Adrenal gland (tissue), 12 donors: ENCODE results near the gene ICE1. TPM values are rescaled to one million over a fixed set of nuclear protein-coding genes. Genes with fewer than 3 reads are reported as not detected.

Source experiments
- DNase-seq, 7 donors: peaks; one replicate each; pipeline ENCODE4 v3.0.0-alpha.2; 2019 to 2020
- H3K27ac ChIP-seq, 5 donors: fragments of 200-600 bp; sonication (generic) in 4 of 5; 1 replicate in 3 of 5; 2 replicates in 2 of 5; pipeline versions ENCODE4 v1.5.1 to v1.8.0; 2016 to 2020; ENCODE audit warnings: mild to moderate bottlenecking in 1 of 5
- H3K27me3 ChIP-seq: fragments of 200-600 bp; 2 replicates; pipeline ENCODE4 v1.8.0; 2021
- H3K36me3 ChIP-seq, 2 donors: fragments of 200-600 bp; replicated peaks in 1 of 2; 1 replicate in 1 of 2; 2 replicates in 1 of 2; pipeline versions ENCODE4 v1.5.1 to v1.8.0; 2018 to 2022
- H3K4me1 ChIP-seq, 2 donors: fragments of 200-600 bp; replicated peaks in 1 of 2; 1 replicate in 1 of 2; 2 replicates in 1 of 2; pipeline versions ENCODE4 v1.5.1 to v1.8.0; 2018 to 2021
- H3K4me3 ChIP-seq, 4 donors: fragments of 200-600 bp; sonication (generic) in 3 of 4; one replicate each; pipeline ENCODE4 v1.5.1; 2016 to 2018
- H3K9me3 ChIP-seq, 3 donors: fragments of 200-600 bp; sonication (generic) in 1 of 3; replicated peaks in 1 of 3; 1 replicate in 2 of 3; 2 replicates in 1 of 3; pipeline versions ENCODE4 v1.5.1 to v1.8.0; 2016 to 2021
- POLR2A ChIP-seq, 2 donors: fragments of 450-650 bp; IDR thresholded peaks; one replicate each; pipeline ENCODE4 v1.6.1; 2017; ENCODE audit warnings: antibody characterized with exemption in 2 of 2, mild to moderate bottlenecking in 2 of 2, moderate library complexity in 1 of 2
- WGBS, 4 donors: extraction: QIAGEN DNeasy Blood & Tissue Kit in 2 of 4; methylation state at CpG; one replicate each; pipeline versions ENCODE4 v1.1.5 to v1.1.7; 2013 to 2017; 5-methylcytosine and 5-hydroxymethylcytosine counted together
- intact Hi-C, 2 donors: fragments of 100-400 bp; cut with DNase I; formaldehyde crosslinking; loops; one replicate each; pipeline versions ENCODE4 v1.14.1 to v1.15.0; 2022 to 2023
- polyA plus RNA-seq, 3 donors: library from polyadenylated mRNA; stranded (reverse); fragments of 200-250 nt in 2 of 3; fragments of 350-450 nt in 1 of 3; fragmentation: Illumina TruSeq in 1 of 3; extraction: RNeasy Lipid Tissue Mini Kit (QIAGEN cat#74804) in 1 of 3; gene quantifications; one replicate each; pipeline ENCODE4 v1.2.3, GENCODE V29; 2013 to 2014
- total RNA-seq, 9 donors: library from RNA; depleted of rRNA in 4 of 9; stranded (reverse); fragments of >200 nt in 4 of 9; fragments of 120-200 nt in 1 of 9; fragmentation: NEBNext Ultra II Directional in 1 of 9; extraction: Animal tissue kit (Norgen Biotek cat#: 25700) in 1 of 9; gene quantifications; one replicate each; pipeline versions ENCODE4 v1.1.0 to v1.2.4, GENCODE V29; 2013 to 2023
- TF ChIP-seq, protein P1 (sequence below), 6 experiments: fragments of 450-650 bp in 4 of 6; fragments of 200-600 bp in 2 of 6; sonication (generic) in 1 of 6; IDR thresholded peaks; 1 replicate in 5 of 6; 2 replicates in 1 of 6; pipeline versions ENCODE4 v1.5.1 to v1.8.0; 2016 to 2021; ENCODE audit warnings: antibody characterized with exemption in 6 of 6, mild to moderate bottlenecking in 2 of 6, moderate library complexity in 1 of 6
- donor health status: healthy with polysubstance abuse.
- donor health status: Bipolar disorder and iron deficiency.
- donor health status: DM: yes; HTN: yes; CAD: no.
- donor health status: DM: no; HTN: no; CAD: no.
- donor health status: DM: no; HTN: no; CAD: no.
- donor health status: DM: yes; HTN: yes; CAD: no.

The ICE1 gene
- total and polyA plus RNA-seq, 12 donors, result 6.0 to 33.7 (median 21.2) TPM

DNA sequence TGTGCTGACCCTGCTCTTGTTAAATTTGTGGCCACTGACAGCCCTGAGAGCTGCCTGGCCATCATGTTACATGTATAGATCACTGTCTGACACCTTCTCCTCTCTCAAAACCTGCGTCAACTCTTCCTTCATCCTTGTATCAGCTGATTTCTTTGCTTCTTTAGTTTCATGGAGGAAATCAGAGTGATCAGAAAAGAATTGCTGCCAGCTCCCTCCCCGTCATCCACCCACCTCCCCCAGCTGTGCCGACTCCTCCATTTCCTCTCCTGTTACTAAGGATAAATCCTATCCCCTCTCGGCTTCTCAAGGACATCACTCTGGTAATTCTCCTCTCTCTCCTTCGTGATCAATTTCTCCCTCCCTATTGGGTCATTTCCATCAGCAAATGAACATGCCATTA is 108.9 kb downstream of the ICE1 start:
- H3K27ac ChIP-seq, result peak overlapping the region in 2 of 5 donors; percentile 36 to 76
- WGBS, 4 donors, result 24 to 42% (median 33%) methylated on average over 5 of the region's 5 CpGs
- no peaks in the 10 kb centered on the region for H3K9me3 ChIP-seq
- H3K36me3 ChIP-seq, result no peaks in the 10 kb centered on the region
- intact Hi-C loops, result no loop called here
- DNase-seq, result peak in 3 of 7 donors; percentile 16 to 37 (median 23)
- peaks cover 3 to 10% of the 10 kb centered on the region in 2 donors for H3K4me1 ChIP-seq
- TF ChIP-seq, protein P1, sequence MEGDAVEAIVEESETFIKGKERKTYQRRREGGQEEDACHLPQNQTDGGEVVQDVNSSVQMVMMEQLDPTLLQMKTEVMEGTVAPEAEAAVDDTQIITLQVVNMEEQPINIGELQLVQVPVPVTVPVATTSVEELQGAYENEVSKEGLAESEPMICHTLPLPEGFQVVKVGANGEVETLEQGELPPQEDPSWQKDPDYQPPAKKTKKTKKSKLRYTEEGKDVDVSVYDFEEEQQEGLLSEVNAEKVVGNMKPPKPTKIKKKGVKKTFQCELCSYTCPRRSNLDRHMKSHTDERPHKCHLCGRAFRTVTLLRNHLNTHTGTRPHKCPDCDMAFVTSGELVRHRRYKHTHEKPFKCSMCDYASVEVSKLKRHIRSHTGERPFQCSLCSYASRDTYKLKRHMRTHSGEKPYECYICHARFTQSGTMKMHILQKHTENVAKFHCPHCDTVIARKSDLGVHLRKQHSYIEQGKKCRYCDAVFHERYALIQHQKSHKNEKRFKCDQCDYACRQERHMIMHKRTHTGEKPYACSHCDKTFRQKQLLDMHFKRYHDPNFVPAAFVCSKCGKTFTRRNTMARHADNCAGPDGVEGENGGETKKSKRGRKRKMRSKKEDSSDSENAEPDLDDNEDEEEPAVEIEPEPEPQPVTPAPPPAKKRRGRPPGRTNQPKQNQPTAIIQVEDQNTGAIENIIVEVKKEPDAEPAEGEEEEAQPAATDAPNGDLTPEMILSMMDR (IDR thresholded peaks at IDR 0.05), result no peak
- no peak for TF ChIP-seq POLR2A (IDR thresholded peaks at IDR 0.05)
- no peaks in the 10 kb centered on the region for H3K27me3 ChIP-seq
- H3K4me3 ChIP-seq, result no peak overlapping the region

DNA sequence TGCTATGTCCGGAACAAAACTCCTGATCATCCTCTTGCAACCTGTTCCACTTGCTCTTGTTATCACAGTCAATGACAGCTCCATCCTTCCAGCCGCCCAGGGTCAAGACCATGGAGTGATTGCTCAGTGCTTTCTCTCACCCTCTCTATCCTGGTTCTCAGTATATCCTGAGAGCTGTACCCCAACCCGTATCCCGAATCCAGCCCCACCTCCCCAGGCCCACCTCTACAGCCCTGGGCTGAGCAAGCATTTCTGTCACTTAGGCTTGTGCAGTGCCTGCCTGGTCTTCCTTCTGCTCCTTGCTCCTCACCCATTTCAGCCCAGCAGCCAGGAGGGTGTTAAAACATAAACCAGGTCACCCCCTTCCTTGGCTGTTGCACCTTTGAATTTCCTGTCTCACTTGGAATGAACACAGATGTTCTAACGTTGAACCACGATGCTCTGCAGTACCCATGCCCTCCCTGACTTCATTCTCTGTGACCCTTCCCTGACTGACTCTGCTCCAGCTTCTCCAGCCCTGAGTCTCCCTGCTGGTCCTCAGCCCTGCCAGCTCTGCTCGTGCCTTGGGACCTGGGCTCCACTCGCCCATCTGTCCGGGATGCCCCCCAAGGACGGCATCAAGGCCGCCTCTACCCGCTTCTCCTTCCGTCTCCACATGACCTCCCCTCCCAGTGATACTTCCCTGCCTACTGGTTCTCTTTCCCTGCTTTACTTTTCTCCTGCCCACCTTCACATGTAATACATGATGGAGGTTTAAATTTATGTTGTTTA is 110.0 kb downstream of the ICE1 start:
- Histone ChIP-seq H3K27ac (no peak overlapping the region), H3K27me3 (no peaks in the 10 kb centered on the region), H3K4me3 (no peak overlapping the region), H3K9me3 (no peaks in the 10 kb centered on the region), H3K36me3 (no peaks in the 10 kb centered on the region), H3K4me1 (peaks cover 3 to 10% of the 10 kb centered on the region in 2 donors)
- no peak for TF ChIP-seq POLR2A (IDR thresholded peaks at IDR 0.05)
- TF ChIP-seq, protein P1 (IDR thresholded peaks at IDR 0.05), result no peak
- intact Hi-C loops, result no loop called here
- 82 to 86% (median 83%) methylated on average over 13 of the region's 13 CpGs for WGBS, 4 donors
- DNase-seq, result no peak

DNA sequence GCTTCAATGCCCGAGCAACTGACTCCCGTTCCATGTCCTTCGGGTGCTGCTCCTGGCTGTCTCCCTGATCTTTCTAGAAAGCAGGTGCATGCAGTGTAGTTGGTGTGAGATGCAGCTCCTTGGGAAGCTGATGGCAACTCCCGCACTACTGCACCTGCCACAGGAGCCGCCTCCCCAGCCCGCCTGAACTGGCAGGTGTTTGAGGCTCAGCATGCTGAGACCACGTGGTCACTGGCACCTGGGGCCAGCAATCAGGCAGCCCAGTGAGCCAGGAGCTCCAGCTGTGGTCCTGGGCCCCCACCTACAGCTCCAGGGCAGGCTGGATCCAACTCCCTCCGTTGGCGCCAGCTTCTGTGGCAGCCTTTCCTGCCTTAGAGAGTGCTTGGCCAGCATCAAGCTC is 111.5 kb downstream of the ICE1 start:
- Histone ChIP-seq H3K36me3 (no peaks in the 10 kb centered on the region), H3K27me3 (no peaks in the 10 kb centered on the region), H3K27ac (no peak overlapping the region), H3K4me1 (peaks cover 3 to 10% of the 10 kb centered on the region in 2 donors), H3K9me3 (no peaks in the 10 kb centered on the region), H3K4me3 (no peak overlapping the region)
- intact Hi-C loops, result no loop called here
- WGBS, 4 donors, result 83 to 100% (median 92%) methylated on average over 3 to 9 of the region's 9 CpGs
- TF ChIP-seq, protein P1 (IDR thresholded peaks at IDR 0.05), result no peak
- TF ChIP-seq POLR2A (IDR thresholded peaks at IDR 0.05), result no peak
- no peak for DNase-seq

DNA sequence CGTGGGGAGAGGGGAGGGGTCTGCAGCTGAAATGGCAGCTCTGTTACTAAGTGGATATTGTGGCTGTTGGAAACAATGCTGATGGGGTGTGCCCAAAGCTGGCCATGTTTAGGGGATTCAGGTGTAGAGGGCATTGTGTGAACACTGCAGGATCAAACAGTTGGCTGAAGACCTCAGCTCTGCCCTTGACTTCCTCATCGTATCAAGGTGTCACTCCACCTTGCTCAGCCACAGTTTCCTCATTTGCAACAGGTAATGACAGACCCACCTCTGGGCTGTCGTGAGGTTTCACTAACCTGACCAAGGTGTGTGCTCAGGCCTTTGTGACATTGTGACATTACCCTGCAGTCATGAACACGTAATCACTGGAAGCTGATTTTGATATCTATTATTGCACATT is 111.9 kb downstream of the ICE1 start:
- H3K4me1 ChIP-seq, result peaks cover 3 to 10% of the 10 kb centered on the region in 2 donors
- no peaks in the 10 kb centered on the region for H3K27me3 ChIP-seq
- 74 to 86% (median 84%) methylated on average over 3 to 4 of the region's 4 CpGs for WGBS, 4 donors
- intact Hi-C loops, result no loop called here
- DNase-seq, result no peak
- TF ChIP-seq, protein P1 (IDR thresholded peaks at IDR 0.05), result no peak
- TF ChIP-seq POLR2A (IDR thresholded peaks at IDR 0.05), result no peak
- no peaks in the 10 kb centered on the region for H3K36me3 ChIP-seq
- no peak overlapping the region for H3K4me3 ChIP-seq
- H3K27ac ChIP-seq, result no peak overlapping the region
- H3K9me3 ChIP-seq, result no peaks in the 10 kb centered on the region
